ENCODE results near the gene KCNC1.

KCNC1 gene

GRCh38 chr11:17716807-17717206, 17.8 kb upstream of the KCNC1 start:
- DNase-seq, result no peak

GRCh38 chr11:17718015-17718414, 16.6 kb upstream of the KCNC1 start:
- no peak for DNase-seq

- no peak for DNase-seq
Measured at GRCh38 chr11:17718510-17718962, 16.0 kb upstream of the KCNC1 start.

GRCh38 chr11:17719028-17719937, 15.3 kb upstream of the KCNC1 start, which contains the start of gene MYOD1:
Gene MYOD1 (plus strand): TSS chr11:17719571. CDS start chr11:17719783, 212 bp downstream.
- no peak for DNase-seq

GRCh38 chr11:17719938-17720795, 14.4 kb upstream of the KCNC1 start:
- no peak for DNase-seq

- no peak for DNase-seq
Measured at GRCh38 chr11:17720796-17721171, 13.8 kb upstream of the KCNC1 start.

GRCh38 chr11:17721242-17721999, 13.2 kb upstream of the KCNC1 start:
- no peak for DNase-seq

- DNase-seq, result no peak
Measured at GRCh38 chr11:17722000-17722643, 12.5 kb upstream of the KCNC1 start.

- no peak for DNase-seq
Measured at GRCh38 chr11:17724020-17724908, 10.3 kb upstream of the KCNC1 start.

- DNase-seq, result no peak
Measured at GRCh38 chr11:17725174-17725573, 9.4 kb upstream of the KCNC1 start.

- DNase-seq, result no peak
Measured at GRCh38 chr11:17730137-17730536, 4.4 kb upstream of the KCNC1 start.

GRCh38 chr11:17730608-17731462, 3.7 kb upstream of the KCNC1 start:
- peak; percentile 90 for DNase-seq

GRCh38 chr11:17733261-17733660, 1.3 kb upstream of the KCNC1 start:
- DNase-seq, result no peak

GRCh38 chr11:17734986-17735817, 621 bp downstream of the KCNC1 start:
- DNase-seq, result no peak

- DNase-seq, result no peak
Measured at GRCh38 chr11:17735818-17736578, 1.4 kb downstream of the KCNC1 start.

- DNase-seq, result no peak
Measured at GRCh38 chr11:17736579-17736893, 2.0 kb downstream of the KCNC1 start.

GRCh38 chr11:17736930-17737817, 2.6 kb downstream of the KCNC1 start:
- no peak for DNase-seq
